ENCODE results near the gene CFAP410.

CFAP410 gene

DNA sequence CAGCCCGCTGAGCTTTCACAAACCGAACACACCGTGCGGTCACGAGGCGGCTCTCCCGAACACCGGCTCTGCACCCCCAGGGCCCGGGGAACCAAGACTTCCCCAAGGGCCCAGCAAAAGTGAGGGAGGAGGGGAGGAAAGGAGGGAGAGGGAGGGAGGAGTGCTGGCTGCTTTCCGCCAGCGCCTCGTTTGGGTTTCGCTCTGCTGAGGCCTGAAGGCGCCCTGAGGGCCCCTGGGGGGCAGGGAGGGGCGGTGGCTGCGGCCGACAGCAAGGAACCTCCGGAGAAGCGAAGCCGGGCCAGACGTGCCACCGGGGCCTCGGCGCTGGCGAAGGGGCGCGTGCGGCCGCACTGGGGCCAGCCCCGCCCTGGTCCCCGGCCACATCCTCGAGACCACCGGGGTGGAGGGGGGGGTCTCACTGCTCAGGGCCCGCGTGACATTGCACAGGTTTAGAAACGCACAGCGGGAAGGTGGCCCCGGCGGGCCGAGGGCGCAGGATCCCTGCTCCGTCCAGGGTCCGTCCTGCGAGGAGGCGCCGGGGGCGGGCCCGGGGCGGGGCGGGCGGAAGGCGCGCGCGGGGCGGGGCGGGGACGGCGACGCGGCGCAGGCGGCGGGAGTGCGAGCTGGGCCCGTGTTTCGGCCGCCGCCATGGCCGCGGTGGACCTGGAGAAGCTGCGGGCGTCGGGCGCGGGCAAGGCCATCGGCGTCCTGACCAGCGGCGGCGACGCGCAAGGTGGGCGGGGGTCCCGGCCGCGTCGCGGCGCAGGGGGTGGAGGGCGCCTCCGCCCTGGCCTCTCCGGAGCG, 39.5 kb downstream of the CFAP410 start, which contains the start of gene PFKL:
Gene PFKL (plus strand): TSS at position 596 of the 804 bp plus-strand sequence. CDS start 53 bp downstream, at position 649.
- Mint-ChIP-seq H3K4me3 (peak within 1 kb of the TSS; percentile 83), H3K36me3 (ENCODE audit: insufficient read depth) (peaks cover 6% of the 10 kb centered on the region), H3K9me3 (no peaks in the 10 kb centered on the region), H3K27me3 (no peaks in the 10 kb centered on the region), H3K4me1 (peaks cover 42% of the 10 kb centered on the region), H3K27ac (ENCODE audit: low read depth) (peak within 1 kb of the TSS; percentile 29)
- no peak for DNase-seq (ENCODE audit: low spot score in 2 of 2)
- peak; percentile 56 for ATAC-seq (replicated peaks; ENCODE audit: extremely low read depth, poor library complexity, severe bottlenecking)

DNA sequence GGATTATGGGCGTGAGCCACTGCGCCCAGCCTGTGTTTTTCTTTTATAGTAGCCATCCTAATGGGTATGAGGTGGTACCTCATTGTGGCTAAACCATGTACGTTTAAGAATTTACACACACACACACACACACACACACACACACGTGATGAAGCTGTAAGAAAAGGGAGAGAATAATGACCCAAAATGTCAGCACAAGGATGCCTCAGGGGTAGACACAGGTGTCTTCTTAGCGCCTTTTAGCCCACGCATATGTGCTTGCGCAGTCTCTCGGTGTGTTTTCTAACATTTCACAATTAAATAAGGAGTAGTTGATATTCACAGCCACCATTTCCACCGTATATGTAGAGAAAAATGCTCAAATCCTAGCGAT, 40.1 kb downstream of the CFAP410 start:
- H3K27me3 Mint-ChIP-seq: no peaks in the 10 kb centered on the region
- H3K36me3 Mint-ChIP-seq (ENCODE audit: insufficient read depth): peaks cover 6% of the 10 kb centered on the region
- peaks cover 42% of the 10 kb centered on the region for H3K4me1 Mint-ChIP-seq
- ATAC-seq (replicated peaks; ENCODE audit: extremely low read depth, poor library complexity, severe bottlenecking) (no peak), DNase-seq (ENCODE audit: low spot score in 2 of 2) (no peak)
- no peak overlapping the region for H3K27ac Mint-ChIP-seq (ENCODE audit: low read depth)
- peak overlapping the region; percentile 83 for H3K4me3 Mint-ChIP-seq
- no peaks in the 10 kb centered on the region for H3K9me3 Mint-ChIP-seq

DNA sequence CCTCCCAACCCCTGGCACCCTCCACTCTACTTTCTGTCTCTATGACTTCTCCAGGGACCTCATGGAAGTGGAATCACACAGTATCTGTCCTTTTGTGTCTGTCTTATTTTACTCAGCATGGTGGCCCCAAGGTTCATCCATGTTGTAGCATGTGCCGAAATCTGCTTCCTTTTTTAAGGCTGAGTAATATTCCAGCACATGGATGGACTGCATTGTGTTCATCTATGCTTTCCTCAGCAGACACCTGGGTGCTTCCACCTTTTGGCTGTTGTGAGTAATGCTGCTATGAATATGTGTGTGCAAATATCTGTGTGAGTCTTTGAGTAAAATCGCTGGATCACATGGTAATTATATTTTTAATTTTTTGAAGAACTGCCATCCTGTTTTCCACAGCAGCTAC, 40.9 kb downstream of the CFAP410 start:
- H3K27ac Mint-ChIP-seq (ENCODE audit: low read depth): no peak overlapping the region
- no peaks in the 10 kb centered on the region for H3K27me3 Mint-ChIP-seq
- no peak for ATAC-seq (replicated peaks; ENCODE audit: extremely low read depth, poor library complexity, severe bottlenecking)
- H3K4me1 Mint-ChIP-seq: peaks cover 38% of the 10 kb centered on the region
- no peaks in the 10 kb centered on the region for H3K9me3 Mint-ChIP-seq
- no peak for DNase-seq (ENCODE audit: low spot score in 2 of 2)
- peak overlapping the region; percentile 83 for H3K4me3 Mint-ChIP-seq
- H3K36me3 Mint-ChIP-seq (ENCODE audit: insufficient read depth): peaks cover 6% of the 10 kb centered on the region

DNA sequence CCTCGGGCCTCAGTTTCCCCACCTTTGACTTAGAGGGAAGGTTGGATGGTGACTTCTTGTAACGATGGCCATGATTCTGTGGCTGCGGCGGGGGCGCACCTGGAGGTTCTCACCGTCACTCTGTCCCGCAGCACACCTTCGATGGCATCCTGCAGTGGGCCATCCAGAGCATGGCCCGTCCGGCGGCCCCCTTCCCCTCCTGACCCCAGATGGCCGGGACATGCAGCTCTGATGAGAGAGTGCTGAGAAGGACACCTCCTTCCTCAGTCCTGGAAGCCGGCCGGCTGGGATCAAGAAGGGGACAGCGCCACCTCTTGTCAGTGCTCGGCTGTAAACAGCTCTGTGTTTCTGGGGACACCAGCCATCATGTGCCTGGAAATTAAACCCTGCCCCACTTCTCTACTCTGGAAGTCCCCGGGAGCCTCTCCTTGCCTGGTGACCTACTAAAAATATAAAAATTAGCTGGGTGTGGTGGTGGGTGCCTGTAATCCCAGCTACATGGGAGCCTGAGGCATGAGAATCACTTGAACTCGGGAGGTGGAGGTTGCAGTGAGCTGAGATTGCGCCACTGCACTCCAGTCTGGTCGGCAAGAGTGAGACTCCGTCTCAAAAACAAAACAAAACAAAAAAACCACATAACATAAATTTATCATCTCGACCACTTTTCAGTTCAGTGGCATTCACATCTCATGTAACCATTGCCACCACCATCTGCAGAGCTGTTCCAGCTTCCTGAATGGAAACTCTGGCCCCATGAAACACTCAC, 41.5 kb downstream of the CFAP410 start:
- H3K4me3 Mint-ChIP-seq: no peak overlapping the region
- H3K9me3 Mint-ChIP-seq: no peaks in the 10 kb centered on the region
- no peak overlapping the region for H3K27ac Mint-ChIP-seq (ENCODE audit: low read depth)
- H3K36me3 Mint-ChIP-seq (ENCODE audit: insufficient read depth): peaks cover 5% of the 10 kb centered on the region
- peaks cover 36% of the 10 kb centered on the region for H3K4me1 Mint-ChIP-seq
- ATAC-seq (replicated peaks; ENCODE audit: extremely low read depth, poor library complexity, severe bottlenecking) (peak; percentile 46), DNase-seq (ENCODE audit: low spot score in 2 of 2) (peak; percentile 49 to 53)
- H3K27me3 Mint-ChIP-seq: no peaks in the 10 kb centered on the region

DNA sequence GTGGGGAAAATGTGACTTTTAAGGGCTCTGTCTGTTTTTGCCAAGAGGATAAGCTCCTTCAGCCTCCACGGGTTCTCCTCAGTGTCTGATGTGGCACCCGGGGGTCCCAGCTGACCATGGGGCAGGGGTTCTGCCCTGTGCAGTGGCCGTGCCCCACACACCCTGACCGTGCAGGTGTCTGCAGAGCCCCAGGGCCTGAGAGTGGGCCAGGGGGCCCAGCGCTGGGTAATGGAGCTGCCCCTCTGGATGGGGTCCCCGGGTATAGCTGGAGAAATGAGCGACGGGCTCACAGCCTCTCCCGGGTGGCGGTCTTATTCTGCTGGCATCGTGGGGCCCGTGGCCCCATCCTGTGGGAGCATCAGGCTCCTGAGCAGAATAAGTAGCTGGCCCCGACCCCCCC, 42.3 kb downstream of the CFAP410 start:
- no peak overlapping the region for H3K27ac Mint-ChIP-seq (ENCODE audit: low read depth)
- DNase-seq (ENCODE audit: low spot score in 2 of 2): no peak
- H3K27me3 Mint-ChIP-seq: no peaks in the 10 kb centered on the region
- H3K4me1 Mint-ChIP-seq: peaks cover 30% of the 10 kb centered on the region
- no peaks in the 10 kb centered on the region for H3K9me3 Mint-ChIP-seq
- H3K4me3 Mint-ChIP-seq: no peak overlapping the region
- peaks cover 2% of the 10 kb centered on the region for H3K36me3 Mint-ChIP-seq (ENCODE audit: insufficient read depth)
- ATAC-seq (replicated peaks; ENCODE audit: extremely low read depth, poor library complexity, severe bottlenecking): no peak

DNA sequence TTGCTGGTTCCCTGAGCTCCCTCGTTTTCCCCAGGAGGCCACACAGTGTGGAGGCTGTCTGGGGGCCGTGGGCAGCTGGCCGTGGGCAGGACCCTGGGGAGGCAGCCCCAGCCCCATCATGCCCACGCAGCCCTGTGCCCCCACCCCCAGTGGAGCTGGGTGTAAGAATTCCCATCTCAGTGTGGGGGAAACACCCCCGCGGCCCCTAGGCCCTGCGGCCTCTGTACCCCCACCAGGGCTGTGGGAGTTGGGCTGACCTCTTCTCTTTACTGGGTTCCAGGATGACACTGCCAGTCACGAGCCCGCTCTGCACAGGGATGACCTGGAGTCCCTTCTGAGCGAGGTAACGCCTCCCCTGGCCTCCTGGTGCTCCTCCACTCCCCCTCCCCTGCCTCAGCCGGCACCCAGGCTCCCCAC, 43.1 kb downstream of the CFAP410 start:
- Mint-ChIP-seq H3K36me3 (ENCODE audit: insufficient read depth) (peaks cover 2% of the 10 kb centered on the region), H3K4me3 (no peak overlapping the region), H3K27ac (ENCODE audit: low read depth) (no peak overlapping the region), H3K4me1 (peaks cover 22% of the 10 kb centered on the region), H3K9me3 (no peaks in the 10 kb centered on the region), H3K27me3 (no peaks in the 10 kb centered on the region)
- no peak for ATAC-seq (replicated peaks; ENCODE audit: extremely low read depth, poor library complexity, severe bottlenecking)
- DNase-seq (ENCODE audit: low spot score in 2 of 2): no peak

DNA sequence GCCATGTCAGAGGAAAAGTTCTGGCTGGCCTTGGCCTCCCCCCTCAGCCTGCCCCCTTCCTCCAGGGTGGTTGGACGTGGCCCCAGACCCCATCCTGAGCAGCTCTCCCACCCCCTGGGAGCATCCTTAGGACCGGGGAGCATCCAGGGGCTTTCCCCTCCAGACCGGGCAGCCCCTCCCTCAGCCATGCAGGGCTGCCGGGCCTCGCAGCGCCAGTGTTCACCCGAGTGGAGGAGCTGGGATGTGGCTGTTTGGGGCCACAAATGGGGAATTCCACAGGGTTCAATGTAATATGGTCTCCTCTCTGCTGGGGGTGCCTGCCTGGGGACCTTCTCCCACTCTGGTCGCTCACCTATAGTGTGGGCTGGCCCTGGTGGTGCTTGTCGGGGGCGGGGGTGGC, 43.5 kb downstream of the CFAP410 start:
- no peak for DNase-seq (ENCODE audit: low spot score in 2 of 2)
- peaks cover 1% of the 10 kb centered on the region for H3K27me3 Mint-ChIP-seq
- H3K27ac Mint-ChIP-seq (ENCODE audit: low read depth): no peak overlapping the region
- H3K4me3 Mint-ChIP-seq: no peak overlapping the region
- peaks cover 2% of the 10 kb centered on the region for H3K36me3 Mint-ChIP-seq (ENCODE audit: insufficient read depth)
- H3K9me3 Mint-ChIP-seq: no peaks in the 10 kb centered on the region
- ATAC-seq (replicated peaks; ENCODE audit: extremely low read depth, poor library complexity, severe bottlenecking): no peak
- peaks cover 17% of the 10 kb centered on the region for H3K4me1 Mint-ChIP-seq

DNA sequence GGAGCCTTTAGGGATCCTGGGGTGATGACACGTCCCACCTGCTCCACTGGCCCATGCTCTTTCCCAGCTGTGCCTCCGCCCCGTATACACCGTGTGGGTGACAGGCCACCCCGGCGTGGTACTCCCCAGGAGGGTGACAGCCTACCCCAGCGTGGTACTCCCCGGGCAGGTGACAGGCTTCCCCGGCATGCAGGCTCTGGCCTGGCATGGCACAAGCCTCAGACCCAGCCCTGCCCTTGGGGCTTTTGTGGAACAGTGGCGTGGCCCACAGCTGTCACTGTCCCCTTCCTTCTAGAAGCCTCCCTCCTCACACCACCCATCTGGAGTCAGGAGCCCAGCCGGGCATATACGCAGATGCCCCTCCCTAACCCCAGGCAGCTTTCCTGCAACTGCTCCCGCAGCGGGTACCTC, 44.0 kb downstream of the CFAP410 start:
- Mint-ChIP-seq H3K9me3 (no peaks in the 10 kb centered on the region), H3K27ac (ENCODE audit: low read depth) (no peak overlapping the region), H3K36me3 (ENCODE audit: insufficient read depth) (peaks cover 2% of the 10 kb centered on the region), H3K4me1 (peaks cover 20% of the 10 kb centered on the region), H3K27me3 (peaks cover 6% of the 10 kb centered on the region), H3K4me3 (no peak overlapping the region)
- ATAC-seq (replicated peaks; ENCODE audit: extremely low read depth, poor library complexity, severe bottlenecking) (no peak), DNase-seq (ENCODE audit: low spot score in 2 of 2) (no peak)

DNA sequence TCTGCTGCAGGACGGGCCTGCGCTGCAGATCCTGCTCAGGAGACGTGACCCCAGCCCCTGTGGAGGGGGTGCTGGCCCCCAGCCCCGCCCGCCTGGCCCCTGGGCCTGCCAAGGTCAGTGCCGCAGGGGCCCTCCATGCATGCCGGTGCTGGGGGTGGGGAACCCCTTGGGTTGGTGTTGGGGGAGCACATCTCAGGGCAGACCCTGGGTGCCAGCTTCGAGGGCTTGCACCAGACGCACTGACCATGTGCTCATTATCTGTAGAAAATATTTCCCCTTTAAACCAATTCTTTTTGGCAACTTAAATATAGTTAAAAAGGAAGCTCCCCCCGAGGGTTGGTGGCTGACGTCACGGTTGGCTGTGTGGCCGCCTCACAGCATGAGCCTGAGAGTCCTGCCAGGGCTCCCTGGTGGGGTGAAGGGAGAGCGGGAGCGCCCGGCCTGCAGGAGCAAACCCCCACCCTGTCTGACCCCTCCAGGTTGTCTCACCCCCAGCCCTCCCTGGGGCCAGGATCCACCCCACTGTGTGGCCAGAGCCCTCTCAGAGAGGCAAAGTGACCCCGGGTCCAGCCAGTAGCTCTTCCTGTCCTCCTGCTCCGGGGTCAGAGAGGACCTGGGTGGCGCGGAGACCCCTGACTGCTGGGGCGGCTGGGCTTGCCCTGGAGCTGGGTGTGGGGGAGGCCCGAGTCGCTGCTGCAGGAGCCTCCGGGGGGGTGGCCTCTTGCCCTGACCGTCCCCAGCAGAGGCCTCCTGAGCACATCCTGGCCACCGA, 44.6 kb downstream of the CFAP410 start:
- no peak for ATAC-seq (replicated peaks; ENCODE audit: extremely low read depth, poor library complexity, severe bottlenecking)
- H3K4me3 Mint-ChIP-seq: no peak overlapping the region
- no peak for DNase-seq (ENCODE audit: low spot score in 2 of 2)
- H3K9me3 Mint-ChIP-seq: no peaks in the 10 kb centered on the region
- H3K27me3 Mint-ChIP-seq: peaks cover 9% of the 10 kb centered on the region
- no peak overlapping the region for H3K27ac Mint-ChIP-seq (ENCODE audit: low read depth)
- peaks cover 21% of the 10 kb centered on the region for H3K4me1 Mint-ChIP-seq
- H3K36me3 Mint-ChIP-seq (ENCODE audit: insufficient read depth): peaks cover 2% of the 10 kb centered on the region

DNA sequence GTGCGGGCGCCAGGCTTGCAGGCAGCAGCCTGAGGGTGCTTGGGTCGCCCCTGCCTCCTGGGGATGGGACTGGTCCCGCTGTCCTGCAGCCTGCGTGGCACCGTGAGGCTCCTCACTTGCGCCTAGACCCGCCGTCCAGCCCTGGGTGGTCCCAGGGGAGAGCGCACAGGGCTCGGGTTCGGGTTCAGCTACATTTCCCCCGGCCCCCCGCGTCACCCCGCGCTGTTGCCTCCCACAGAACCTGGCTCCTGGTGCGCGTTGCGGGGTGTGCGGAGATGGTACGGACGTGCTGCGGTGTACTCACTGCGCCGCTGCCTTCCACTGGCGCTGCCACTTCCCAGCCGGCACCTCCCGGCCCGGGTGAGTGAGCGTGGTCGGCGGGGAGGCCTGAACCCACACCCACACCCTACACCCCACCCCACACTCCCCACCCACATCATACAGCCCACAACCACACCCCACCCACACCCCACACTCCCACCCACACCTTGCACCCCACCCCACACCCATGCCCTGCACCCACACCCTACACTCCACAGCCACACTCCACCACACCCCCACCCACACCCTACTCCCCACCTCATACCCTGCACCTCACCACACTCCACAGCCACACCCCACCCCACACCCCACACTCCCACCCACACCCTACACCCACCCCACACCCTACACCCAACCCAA, 45.5 kb downstream of the CFAP410 start:
- H3K27ac Mint-ChIP-seq (ENCODE audit: low read depth): no peak overlapping the region
- peak; percentile 50 for ATAC-seq (replicated peaks; ENCODE audit: extremely low read depth, poor library complexity, severe bottlenecking)
- peaks cover 9% of the 10 kb centered on the region for H3K27me3 Mint-ChIP-seq
- no peak overlapping the region for H3K4me3 Mint-ChIP-seq
- DNase-seq (ENCODE audit: low spot score in 2 of 2): no peak
- peaks cover 2% of the 10 kb centered on the region for H3K36me3 Mint-ChIP-seq (ENCODE audit: insufficient read depth)
- H3K9me3 Mint-ChIP-seq: no peaks in the 10 kb centered on the region
- H3K4me1 Mint-ChIP-seq: peaks cover 17% of the 10 kb centered on the region

DNA sequence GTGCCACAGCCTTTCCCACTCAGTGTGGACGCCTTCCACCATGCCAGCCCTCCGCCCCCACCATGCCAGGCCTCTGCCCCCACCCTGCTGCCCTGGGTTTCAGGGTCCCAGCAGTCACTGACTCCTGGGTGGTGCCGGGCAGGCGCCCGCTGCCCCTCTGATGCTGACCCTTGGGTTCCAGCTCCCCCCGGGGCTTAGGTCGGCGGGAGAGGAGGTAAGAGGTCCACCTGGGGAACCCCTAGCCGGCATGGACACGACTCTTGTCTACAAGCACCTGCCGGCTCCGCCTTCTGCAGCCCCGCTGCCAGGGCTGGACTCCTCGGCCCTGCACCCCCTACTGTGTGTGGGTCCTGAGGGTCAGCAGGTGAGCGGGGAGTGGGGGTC, 46.4 kb downstream of the CFAP410 start:
- Mint-ChIP-seq H3K4me3 (no peak overlapping the region), H3K4me1 (peaks cover 10% of the 10 kb centered on the region), H3K9me3 (no peaks in the 10 kb centered on the region), H3K36me3 (ENCODE audit: insufficient read depth) (peaks cover 2% of the 10 kb centered on the region), H3K27ac (ENCODE audit: low read depth) (no peak overlapping the region), H3K27me3 (peaks cover 9% of the 10 kb centered on the region)
- DNase-seq (ENCODE audit: low spot score in 2 of 2) (no peak), ATAC-seq (replicated peaks; ENCODE audit: extremely low read depth, poor library complexity, severe bottlenecking) (no peak)
